GM19043 (cell line): ENCODE measurements around the gene PAWR.
"Not testable (repeated sequence)": the region's sequence is repeated elsewhere in the genome, so short reads cannot be mapped to it uniquely, and the experiment has no call there.

Source experiments
- ATAC-seq: cut with Tn5 transposase; IDR thresholded peaks from one replicate; pipeline ENCODE4 v1.9.1; 2021; ENCODE audit warnings: low read depth; ENCODE audit not compliant: unreplicated experiment

Gene PAWR

GRCh38 chr12:79597910-79598309 is 92.9 kb downstream of the PAWR start:
- no peak for ATAC-seq

GRCh38 chr12:79596719-79597350 is 93.9 kb downstream of the PAWR start:
- ATAC-seq, result no peak

- no peak for ATAC-seq
Measured at GRCh38 chr12:79595273-79595672, 95.5 kb downstream of the PAWR start.

GRCh38 chr12:79592865-79593264 is 97.9 kb downstream of the PAWR start:
- no peak for ATAC-seq

- ATAC-seq, result no peak
Measured at GRCh38 chr12:79591988-79592387, 98.8 kb downstream of the PAWR start.

GRCh38 chr12:79590751-79591150 is 100.0 kb downstream of the PAWR start:
- ATAC-seq, result no peak

GRCh38 chr12:79587368-79587767 is 103.4 kb downstream of the PAWR start:
- ATAC-seq, result no peak

GRCh38 chr12:79585147-79585546 is 105.6 kb downstream of the PAWR start:
- ATAC-seq, result no peak

GRCh38 chr12:79573820-79574219 is 116.9 kb downstream of the PAWR start:
- ATAC-seq, result no peak

GRCh38 chr12:79569679-79570078 is 121.1 kb downstream of the PAWR start:
- no peak for ATAC-seq

- no peak for ATAC-seq
Measured at GRCh38 chr12:79567175-79567563, 123.6 kb downstream of the PAWR start.

GRCh38 chr12:79566452-79567174 is 124.2 kb downstream of the PAWR start:
- ATAC-seq, result no peak

- not testable (repeated sequence) for ATAC-seq
Measured at GRCh38 chr12:79564727-79565350, 125.9 kb downstream of the PAWR start.

- no peak for ATAC-seq
Measured at GRCh38 chr12:79563021-79563740, 127.6 kb downstream of the PAWR start.

GRCh38 chr12:79561401-79562132 is 129.2 kb downstream of the PAWR start:
- no peak for ATAC-seq

- ATAC-seq, result no peak
Measured at GRCh38 chr12:79560225-79560889, 130.4 kb downstream of the PAWR start.

GRCh38 chr12:79559591-79559990 is 131.2 kb downstream of the PAWR start:
- ATAC-seq, result no peak

GRCh38 chr12:79558924-79559469 is 131.8 kb downstream of the PAWR start:
- no peak for ATAC-seq

- no peak for ATAC-seq
Measured at GRCh38 chr12:79557690-79558315, 133.0 kb downstream of the PAWR start.
